T-helper 9 cell (primary cell): ENCODE results near the gene ABCD2.
"Not testable (repeated sequence)": the region's sequence is repeated elsewhere in the genome, so short reads cannot be mapped to it uniquely, and the experiment has no call there.

Experiments used
- DNase-seq: peaks from one replicate; pipeline ENCODE4 v3.0.0-alpha.2; 2020

ABCD2 gene

DNA sequence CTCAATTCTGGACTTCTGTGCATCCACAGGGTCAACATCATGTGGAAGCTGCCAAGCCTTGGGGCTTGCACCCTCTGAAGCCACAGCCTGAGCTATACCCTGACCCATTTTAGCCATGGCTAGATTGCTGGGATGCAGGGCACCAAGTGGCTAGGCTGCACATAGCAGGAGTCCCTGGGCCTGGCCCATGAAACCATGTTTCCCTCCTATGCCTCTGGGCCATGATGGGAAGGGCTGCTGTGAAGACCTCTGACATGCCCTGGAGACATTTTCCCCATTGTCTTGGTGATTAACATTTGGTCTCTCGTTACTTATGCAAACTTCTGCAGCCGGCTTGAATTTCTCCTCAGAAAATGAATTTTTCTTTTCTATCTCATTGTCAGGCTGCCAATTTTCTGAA is 92.6 kb downstream of the ABCD2 start:
- no peak for DNase-seq

DNA sequence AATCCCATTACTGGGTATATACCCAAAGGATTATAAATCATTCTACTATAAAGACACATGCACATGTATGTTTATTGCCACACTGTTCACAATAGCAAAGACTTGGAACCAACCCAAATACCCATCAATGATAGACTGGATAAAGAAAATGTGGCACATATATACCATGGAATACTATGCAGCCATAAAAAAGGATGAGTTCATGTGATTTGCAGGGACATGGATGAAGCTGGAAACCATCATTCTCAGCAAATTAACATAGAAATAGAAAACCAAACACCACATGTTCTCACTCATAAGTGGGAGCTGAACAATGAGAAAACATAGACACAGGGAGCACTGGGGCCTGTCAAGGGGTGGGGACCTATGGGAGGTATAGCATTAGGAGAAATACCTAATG is 97.4 kb downstream of the ABCD2 start:
- not testable (repeated sequence) for DNase-seq

DNA sequence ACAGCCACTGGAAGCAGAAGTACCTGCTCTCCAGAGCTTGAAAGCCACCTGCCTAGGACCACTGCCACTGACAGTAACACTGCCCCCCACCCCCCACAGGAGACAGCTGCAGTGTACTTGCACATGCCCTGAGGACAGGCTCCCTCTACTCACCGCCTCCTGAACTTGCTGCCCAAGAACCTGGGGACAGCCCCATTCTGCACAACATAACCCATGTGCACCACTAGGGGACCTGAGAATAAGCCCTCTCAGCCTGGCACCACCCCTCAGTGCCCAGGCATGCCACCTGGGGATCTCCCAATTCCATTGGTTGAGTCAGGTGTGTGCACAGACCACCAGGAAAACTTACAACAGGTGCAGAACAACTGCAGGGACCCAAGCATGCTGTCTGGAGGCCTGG is 109.6 kb downstream of the ABCD2 start:
- DNase-seq: no peak

DNA sequence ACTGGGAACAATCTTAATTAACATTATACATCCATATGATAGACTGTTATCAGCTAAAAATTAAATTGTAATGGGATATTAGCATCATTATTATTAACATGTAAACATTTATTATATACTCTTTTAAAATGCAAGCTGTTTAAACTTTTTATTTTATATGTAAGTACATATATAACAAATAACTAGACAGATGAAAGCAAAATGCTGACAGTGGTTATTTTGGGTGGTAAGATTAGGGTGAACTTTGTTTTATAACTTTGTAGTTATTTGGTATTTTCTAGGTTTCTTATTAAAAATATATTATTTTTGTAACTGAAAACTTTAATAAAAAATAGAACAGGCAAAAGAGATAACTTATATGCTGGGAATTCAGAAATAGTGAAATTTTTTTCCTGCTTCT is 114.0 kb downstream of the ABCD2 start:
- no peak for DNase-seq

DNA sequence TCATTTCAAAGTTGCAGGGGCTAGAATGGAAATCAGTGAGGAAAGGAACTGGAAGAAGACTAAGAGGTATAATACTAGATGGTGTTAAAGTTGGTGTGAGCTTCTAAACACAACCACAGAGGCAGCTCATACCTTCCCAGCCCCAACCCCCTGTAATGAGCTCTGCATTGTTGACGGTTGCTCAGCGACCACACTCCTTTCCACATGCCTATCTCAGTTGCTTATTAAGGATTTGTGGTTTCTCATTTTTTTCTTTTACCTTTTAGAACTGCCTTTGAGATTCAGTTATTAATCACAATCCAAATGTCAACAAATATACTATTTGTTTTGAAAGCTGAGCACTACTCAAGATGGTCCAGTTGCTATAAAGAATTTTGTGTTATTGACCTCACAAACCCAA is 114.6 kb downstream of the ABCD2 start:
- no peak for DNase-seq

DNA sequence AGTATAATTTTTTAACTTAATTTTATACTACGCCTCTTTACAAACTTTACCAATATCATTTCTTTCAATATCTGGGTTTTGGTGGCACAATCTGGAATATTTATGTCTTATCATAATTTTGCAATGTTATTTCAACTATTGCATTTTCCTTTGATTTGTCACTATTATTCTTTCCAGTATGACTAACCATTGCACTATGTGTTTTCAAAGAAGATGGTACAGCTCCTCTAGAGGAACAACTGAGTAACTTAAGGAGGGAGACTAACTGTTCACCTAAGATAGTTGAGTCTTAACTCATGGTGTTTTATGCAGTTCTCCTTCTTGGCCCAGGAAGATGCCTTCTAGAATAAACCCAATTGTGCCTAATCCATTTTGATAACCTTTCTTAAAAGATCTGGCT is 116.2 kb downstream of the ABCD2 start:
- DNase-seq: no peak

DNA sequence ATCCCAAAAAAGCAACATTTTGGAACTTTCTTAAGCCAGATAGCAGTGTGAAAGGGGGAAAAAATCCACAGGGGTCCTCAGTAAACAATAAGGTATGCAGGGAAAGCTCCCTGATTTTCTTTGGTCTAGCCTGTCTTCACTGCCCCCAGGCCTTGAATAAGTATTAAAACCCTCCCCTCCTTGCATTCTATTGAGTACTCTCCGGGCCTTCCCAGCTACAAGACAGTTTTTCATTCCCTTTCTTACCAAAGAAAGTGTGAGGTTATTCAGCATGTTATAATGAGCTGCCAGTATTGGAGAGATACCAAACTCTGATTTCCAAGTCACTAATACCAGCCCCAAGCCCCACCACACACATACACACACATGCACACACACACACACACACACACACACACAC is 116.9 kb downstream of the ABCD2 start:
- no peak for DNase-seq
